ENCODE results near the gene PTPRM. TPM values are rescaled to one million over a fixed set of nuclear protein-coding genes. Genes with fewer than 3 reads are reported as not detected.

PTPRM gene
- total and polyA plus RNA-seq, 4 donors, result 61.1 to 146 (median 87.5) TPM

- peaks cover 0 to 56% (median 17%) of the 10 kb centered on the region in 5 donors for H3K4me1 ChIP-seq (ENCODE audit: control insufficient read depth in 5 of 5, insufficient read depth in 5 of 5, low read length in 5 of 5)
- no peaks in the 10 kb centered on the region for H3K36me3 ChIP-seq (ENCODE audit: control insufficient read depth in 4 of 4, insufficient read depth in 4 of 4, low read length in 4 of 4)
- H3K27ac ChIP-seq (ENCODE audit: low read depth in 1 of 2, low read length in 1 of 2), result no peak overlapping the region
- ATAC-seq (ENCODE audit: insufficient read depth, low FRiP score) (no peak), DNase-seq (peak in 1 of 3 donors; percentile 47)
- TF ChIP-seq CTCF (IDR thresholded peaks at IDR 0.05; ENCODE audit: control extremely low read depth, extremely low read depth), result no peak
- no peak overlapping the region for H3K9ac ChIP-seq (ENCODE audit: insufficient read depth in 1 of 2, low read length in 2 of 2)
- 63 to 80% methylated on average over 4 of the region's 4 CpGs for WGBS, 2 donors
- H3K9me3 ChIP-seq (ENCODE audit: control insufficient read depth in 4 of 4, insufficient read depth in 3 of 4, low read length in 3 of 4), result no peaks in the 10 kb centered on the region
- no peak overlapping the region for H3K4me3 ChIP-seq
- H3K27me3 ChIP-seq (ENCODE audit: control insufficient read depth in 3 of 3, insufficient read depth in 3 of 3, low read length in 2 of 3), result no peaks in the 10 kb centered on the region
These were observed 188.8 kb downstream of the PTPRM start for GRCh38 chr18:7755753-7756475.

- 79 to 82% methylated on average over 2 of the region's 2 CpGs for WGBS, 2 donors
- no peak for TF ChIP-seq CTCF (IDR thresholded peaks at IDR 0.05; ENCODE audit: control extremely low read depth, extremely low read depth)
- peak; percentile 13 for ATAC-seq (ENCODE audit: insufficient read depth, low FRiP score)
- Histone ChIP-seq H3K27ac (ENCODE audit: low read depth in 1 of 2, low read length in 1 of 2) (no peak overlapping the region), H3K4me1 (ENCODE audit: control insufficient read depth in 5 of 5, insufficient read depth in 5 of 5, low read length in 5 of 5) (peaks cover 0 to 51% (median 14%) of the 10 kb centered on the region in 5 donors), H3K9ac (ENCODE audit: insufficient read depth in 1 of 2, low read length in 2 of 2) (no peak overlapping the region), H3K27me3 (ENCODE audit: control insufficient read depth in 3 of 3, insufficient read depth in 3 of 3, low read length in 2 of 3) (no peaks in the 10 kb centered on the region), H3K9me3 (ENCODE audit: control insufficient read depth in 4 of 4, insufficient read depth in 3 of 4, low read length in 3 of 4) (no peaks in the 10 kb centered on the region), H3K4me3 (no peak overlapping the region), H3K36me3 (ENCODE audit: control insufficient read depth in 4 of 4, insufficient read depth in 4 of 4, low read length in 4 of 4) (no peaks in the 10 kb centered on the region)
- DNase-seq, result no peak
These were observed 190.1 kb downstream of the PTPRM start for GRCh38 chr18:7757175-7757574.

- ATAC-seq (ENCODE audit: insufficient read depth, low FRiP score) (no peak), DNase-seq (no peak)
- Histone ChIP-seq H3K27ac (ENCODE audit: low read depth in 1 of 2, low read length in 1 of 2) (no peak overlapping the region), H3K4me3 (no peak overlapping the region), H3K27me3 (ENCODE audit: control insufficient read depth in 3 of 3, insufficient read depth in 3 of 3, low read length in 2 of 3) (no peaks in the 10 kb centered on the region), H3K9me3 (ENCODE audit: control insufficient read depth in 4 of 4, insufficient read depth in 3 of 4, low read length in 3 of 4) (no peaks in the 10 kb centered on the region), H3K9ac (ENCODE audit: insufficient read depth in 1 of 2, low read length in 2 of 2) (no peak overlapping the region), H3K36me3 (ENCODE audit: control insufficient read depth in 4 of 4, insufficient read depth in 4 of 4, low read length in 4 of 4) (no peaks in the 10 kb centered on the region), H3K4me1 (ENCODE audit: control insufficient read depth in 5 of 5, insufficient read depth in 5 of 5, low read length in 5 of 5) (peaks cover 0 to 60% (median 14%) of the 10 kb centered on the region in 5 donors)
- WGBS, 2 donors, result 68 to 70% methylated on average over 2 of the region's 2 CpGs
- no peak for TF ChIP-seq CTCF (IDR thresholded peaks at IDR 0.05; ENCODE audit: control extremely low read depth, extremely low read depth)
These were observed 191.6 kb downstream of the PTPRM start for GRCh38 chr18:7758764-7759163.

Data from lung (tissue), 12 donors.